HAP-1 (cell line): ENCODE data around the gene CTIF.
A peak's percentile ranks its signal among the peaks of the same experiment; 100 is the strongest.

Experiments used
- DNase-seq, 2 experiments: peaks; one replicate each; pipeline ENCODE4 v3.0.0-alpha.2; 2016 to 2020; ENCODE audit warnings: low spot score in 2 of 2
- H3K27me3 ChIP-seq: fragments of 250-450 bp; sonication (Bioruptor Pico); 2 replicates; pipeline ENCODE4 v1.5.1; 2020; ENCODE audit warnings: low read depth, mild to moderate bottlenecking, moderate library complexity
- H3K36me3 ChIP-seq: fragments of 250-450 bp; sonication (Bioruptor Pico); replicated peaks from 2 replicates; pipeline ENCODE4 v1.5.1; 2020; ENCODE audit warnings: mild to moderate bottlenecking
- H3K4me1 ChIP-seq: fragments of 250-450 bp; sonication (Bioruptor Pico); 2 replicates; pipeline ENCODE4 v1.5.1; 2020; ENCODE audit warnings: mild to moderate bottlenecking
- H3K4me3 ChIP-seq: fragments of 250-450 bp; sonication (Bioruptor Pico); 2 replicates; pipeline ENCODE4 v1.5.1; 2020; ENCODE audit warnings: mild to moderate bottlenecking, moderate library complexity
- H3K9me3 ChIP-seq: fragments of 250-450 bp; sonication (Bioruptor Pico); 2 replicates; pipeline ENCODE4 v1.5.1; 2020; ENCODE audit warnings: mild to moderate bottlenecking, moderate library complexity
- in situ Hi-C: fragments of 300-500 bp; cut with MboI; formaldehyde crosslinking; loops from 3 replicates; pipeline ENCODE4 v1.14.3; 2020; ENCODE audit warnings: low sequenced_read_pairs, inconsistent platforms, mixed read lengths

CTIF gene

GRCh38 chr18:48521723-48522122, 17.1 kb upstream of the CTIF start:
- H3K9me3 ChIP-seq = no peaks in the 10 kb centered on the region
- H3K36me3 ChIP-seq = no peaks in the 10 kb centered on the region
- H3K4me1 ChIP-seq = no peaks in the 10 kb centered on the region
- H3K27me3 ChIP-seq = peaks cover 2% of the 10 kb centered on the region
- in situ Hi-C loops = no loop called here
- peak; percentile 34 to 50 for DNase-seq
- no peak overlapping the region for H3K4me3 ChIP-seq

GRCh38 chr18:48525671-48526070, 13.2 kb upstream of the CTIF start:
- Histone ChIP-seq H3K4me3 (no peak overlapping the region), H3K36me3 (no peaks in the 10 kb centered on the region), H3K9me3 (no peaks in the 10 kb centered on the region), H3K27me3 (peaks cover 12% of the 10 kb centered on the region), H3K4me1 (no peaks in the 10 kb centered on the region; the same call in 1 of the 2 replicates)
- no peak for DNase-seq
- in situ Hi-C loops = no loop called here

GRCh38 chr18:48527461-48527860, 11.4 kb upstream of the CTIF start:
- Histone ChIP-seq H3K27me3 (peaks cover 12% of the 10 kb centered on the region), H3K4me1 (no peaks in the 10 kb centered on the region; the same call in 1 of the 2 replicates), H3K9me3 (no peaks in the 10 kb centered on the region), H3K36me3 (no peaks in the 10 kb centered on the region), H3K4me3 (no peak overlapping the region)
- in situ Hi-C loops = no loop called here
- DNase-seq = no peak

DNA sequence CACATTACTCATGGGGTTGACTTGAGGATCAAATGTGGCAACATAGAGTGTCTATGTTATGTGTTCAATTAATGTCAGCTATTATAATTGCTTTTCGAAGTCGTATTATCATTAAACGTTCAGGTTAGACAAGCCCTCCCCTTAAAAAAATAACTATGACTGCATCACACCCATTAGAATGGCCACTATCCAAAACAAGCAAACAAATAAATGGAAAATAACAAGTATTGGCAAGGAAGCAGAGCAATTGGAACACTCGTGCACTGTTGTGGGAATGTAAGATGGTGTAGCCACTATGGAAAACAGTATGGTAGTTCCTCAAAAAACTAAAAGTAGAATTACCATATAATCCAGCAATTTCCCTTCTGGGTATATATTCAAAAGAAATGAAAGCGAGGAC, 10.0 kb upstream of the CTIF start:
- Histone ChIP-seq H3K9me3 (no peaks in the 10 kb centered on the region), H3K4me1 (no peaks in the 10 kb centered on the region; the same call in 1 of the 2 replicates), H3K4me3 (no peak overlapping the region), H3K27me3 (peaks cover 12% of the 10 kb centered on the region), H3K36me3 (no peaks in the 10 kb centered on the region)
- no peak for DNase-seq
- in situ Hi-C loops = no loop called here

GRCh38 chr18:48529796-48530195, 9.0 kb upstream of the CTIF start:
- Histone ChIP-seq H3K4me3 (no peak overlapping the region), H3K4me1 (no peaks in the 10 kb centered on the region; the same call in 1 of the 2 replicates), H3K9me3 (no peaks in the 10 kb centered on the region), H3K36me3 (no peaks in the 10 kb centered on the region), H3K27me3 (peaks cover 12% of the 10 kb centered on the region)
- DNase-seq = no peak
- in situ Hi-C loops = no loop called here

- H3K4me3 ChIP-seq = no peak overlapping the region
- no peaks in the 10 kb centered on the region for H3K36me3 ChIP-seq
- peaks cover 11% of the 10 kb centered on the region for H3K27me3 ChIP-seq
- no peaks in the 10 kb centered on the region for H3K9me3 ChIP-seq
- no peaks in the 10 kb centered on the region; the same call in 1 of the 2 replicates for H3K4me1 ChIP-seq
- no peak for DNase-seq
- in situ Hi-C loops = no loop called here
Measured at GRCh38 chr18:48530399-48531081, 8.3 kb upstream of the CTIF start.

- in situ Hi-C loops = no loop called here
- H3K4me1 ChIP-seq = no peaks in the 10 kb centered on the region; the same call in 1 of the 2 replicates
Measured at GRCh38 chr18:48531082-48531403, 7.8 kb upstream of the CTIF start.

GRCh38 chr18:48531908-48532307, 6.9 kb upstream of the CTIF start:
- no peak for DNase-seq
- Histone ChIP-seq H3K27me3 (peaks cover 9% of the 10 kb centered on the region), H3K9me3 (no peaks in the 10 kb centered on the region), H3K4me3 (no peak overlapping the region), H3K36me3 (no peaks in the 10 kb centered on the region), H3K4me1 (no peaks in the 10 kb centered on the region; the same call in 1 of the 2 replicates)
- in situ Hi-C loops = no loop called here

More at GRCh38 chr18:48531082-48531403, 7.8 kb upstream of the CTIF start:
- Histone ChIP-seq H3K4me3 (no peak overlapping the region), H3K36me3 (no peaks in the 10 kb centered on the region), H3K27me3 (peaks cover 10% of the 10 kb centered on the region), H3K9me3 (no peaks in the 10 kb centered on the region)
- DNase-seq = no peak

GRCh38 chr18:48533340-48534070, 5.3 kb upstream of the CTIF start:
- Histone ChIP-seq H3K36me3 (no peaks in the 10 kb centered on the region), H3K4me3 (no peak overlapping the region), H3K9me3 (no peaks in the 10 kb centered on the region), H3K27me3 (no peaks in the 10 kb centered on the region; the same call in 1 of the 2 replicates), H3K4me1 (peaks cover 3% of the 10 kb centered on the region)
- DNase-seq = no peak
- in situ Hi-C loops = no loop called here

GRCh38 chr18:48534364-48534763, 4.5 kb upstream of the CTIF start:
- Histone ChIP-seq H3K36me3 (no peaks in the 10 kb centered on the region), H3K9me3 (no peaks in the 10 kb centered on the region), H3K4me1 (peaks cover 3% of the 10 kb centered on the region), H3K4me3 (no peak overlapping the region), H3K27me3 (no peaks in the 10 kb centered on the region)
- in situ Hi-C loops = no loop called here
- DNase-seq = no peak

DNA sequence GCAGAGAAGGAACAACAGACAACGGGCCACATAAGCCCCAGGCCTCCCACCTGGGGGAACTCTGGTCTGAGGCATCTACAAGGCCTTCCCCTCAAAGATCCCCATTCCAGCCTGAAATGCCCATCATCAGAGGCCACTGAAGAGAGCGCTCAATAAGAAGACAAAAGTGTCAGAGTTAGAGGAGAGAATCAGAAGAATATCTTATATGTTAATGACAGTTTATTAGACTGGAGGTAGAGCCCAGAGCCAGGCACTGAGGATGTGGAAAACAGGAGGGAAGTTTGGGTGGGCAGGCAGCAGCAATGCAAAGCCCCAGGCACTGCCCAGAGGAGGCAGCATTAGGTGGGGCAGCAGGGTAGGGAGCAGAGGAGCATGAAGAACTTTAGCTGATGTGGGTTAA, 2.9 kb upstream of the CTIF start:
- H3K36me3 ChIP-seq = no peaks in the 10 kb centered on the region
- no peak overlapping the region for H3K4me3 ChIP-seq
- H3K27me3 ChIP-seq = no peaks in the 10 kb centered on the region
- H3K9me3 ChIP-seq = no peaks in the 10 kb centered on the region
- in situ Hi-C loops = no loop called here
- DNase-seq = no peak
- H3K4me1 ChIP-seq = peaks cover 3% of the 10 kb centered on the region

DNA sequence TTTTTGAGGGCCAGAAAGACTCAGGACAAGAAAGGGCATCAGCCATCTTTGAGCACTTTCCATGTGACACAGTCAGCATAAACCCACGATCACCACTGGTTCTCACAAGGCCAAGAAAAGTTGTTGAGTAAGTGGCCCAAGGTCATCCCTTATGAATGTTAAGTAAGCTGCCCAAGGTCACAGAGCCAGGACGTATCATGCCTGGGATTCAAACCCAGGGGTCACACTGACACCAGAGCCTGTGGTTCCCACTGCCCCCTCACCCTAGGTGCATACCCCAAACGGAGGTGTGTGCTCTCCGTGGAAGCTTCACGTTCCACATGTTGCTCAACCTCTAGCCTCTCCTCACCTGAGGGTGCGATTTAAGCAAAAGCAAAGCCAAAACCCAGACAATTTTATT, 2.3 kb upstream of the CTIF start:
- no peaks in the 10 kb centered on the region for H3K9me3 ChIP-seq
- H3K4me3 ChIP-seq = no peak overlapping the region
- H3K36me3 ChIP-seq = no peaks in the 10 kb centered on the region
- in situ Hi-C loops = no loop called here
- peaks cover 6% of the 10 kb centered on the region for H3K4me1 ChIP-seq
- DNase-seq = no peak
- H3K27me3 ChIP-seq = no peaks in the 10 kb centered on the region

DNA sequence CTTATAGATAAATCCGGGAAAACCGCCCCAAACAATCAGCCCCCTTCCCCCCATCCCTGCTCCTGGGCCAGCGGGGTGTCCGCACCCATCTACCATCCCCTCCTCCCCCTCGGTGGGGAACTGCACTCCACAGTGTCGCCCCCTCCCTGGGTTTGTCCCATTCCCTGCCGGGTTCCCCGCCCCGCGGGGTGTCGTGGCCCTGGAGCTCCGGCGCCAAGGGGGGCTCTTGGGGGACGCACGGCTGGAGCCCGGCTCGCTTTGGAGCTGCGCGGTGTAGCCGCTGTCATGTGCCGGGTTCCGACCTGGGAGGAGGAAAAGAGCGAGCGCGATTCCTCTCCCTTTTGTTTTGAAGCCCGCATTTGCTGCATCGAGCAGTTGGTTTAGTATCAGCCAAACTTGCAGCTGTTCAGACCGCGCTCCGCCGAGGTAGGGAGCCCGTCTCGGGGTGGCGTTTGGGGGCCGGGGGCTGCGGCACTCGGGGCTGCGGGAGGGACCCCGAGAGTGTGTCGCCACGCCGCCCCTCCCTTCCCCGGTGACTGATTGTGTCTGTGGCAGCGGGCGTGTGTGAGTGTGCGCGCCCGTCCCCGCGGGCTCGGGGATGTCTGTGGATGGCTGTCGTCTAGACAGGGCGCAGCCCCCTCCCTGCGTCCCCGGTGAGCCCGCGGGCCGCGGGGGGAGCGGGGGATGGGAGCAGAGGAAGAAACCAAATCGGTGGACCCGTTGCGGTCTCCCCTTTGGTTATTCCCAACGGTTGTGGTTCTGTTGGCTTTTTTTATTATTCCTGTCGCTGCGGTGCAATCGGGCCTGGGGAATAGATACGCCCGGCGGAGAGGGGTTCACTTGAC, 797 bp downstream of the CTIF start:
- Histone ChIP-seq H3K27me3 (no peaks in the 10 kb centered on the region), H3K4me1 (peaks cover 15% of the 10 kb centered on the region), H3K36me3 (peaks cover 5% of the 10 kb centered on the region; the same call in 1 of the 2 replicates), H3K9me3 (no peaks in the 10 kb centered on the region), H3K4me3 (peak overlapping the region; percentile 91)
- peak; percentile 50 to 70 for DNase-seq
- in situ Hi-C loops = no loop called here
